ENCODE data around the gene TLL2.

- TF ChIP-seq POLR2AphosphoS5 (IDR thresholded peaks at IDR 0.05; ENCODE audit: low read depth, low read length) (no peak), TAF1 (IDR thresholded peaks at IDR 0.05; ENCODE audit: borderline replicate concordance, insufficient read depth, low read length) (no peak), REST (IDR thresholded peaks at IDR 0.05; ENCODE audit: insufficient read depth in 1 of 2, low read depth in 2 of 2, low read length in 2 of 2) (no peak), SIN3A (IDR thresholded peaks at IDR 0.05; ENCODE audit: borderline replicate concordance, insufficient read depth, low read length) (no peak)
Observed at GRCh38 chr10:96421995-96422394, 91.7 kb downstream of the TLL2 start.
